Breast epithelium (tissue), 3 donors: ENCODE measurements around the gene OAS2.

Experiments
- CTCF ChIP-seq, 3 donors: fragments of 450-650 bp; IDR thresholded peaks; one replicate each; pipeline ENCODE4 v1.5.1; 2016 to 2017; ENCODE audit warnings: antibody characterized with exemption in 3 of 3, mild to moderate bottlenecking in 3 of 3, moderate library complexity in 3 of 3
- POLR2AphosphoS5 ChIP-seq, 3 donors: sonication (generic); formaldehyde crosslinking; IDR thresholded peaks; one replicate each; pipeline ENCODE4 v1.6.1; 2017; ENCODE audit warnings: antibody characterized with exemption in 3 of 3

GRCh38 chr12:112995008-112995407, 16.7 kb downstream of the OAS2 start:
- TF ChIP-seq CTCF (IDR thresholded peaks at IDR 0.05): no peak
- TF ChIP-seq POLR2AphosphoS5 (IDR thresholded peaks at IDR 0.05): no peak
